Stimulated activated CD8-positive, alpha-beta memory T cell treated with anti-CD3 and anti-CD28 coated beads, Interleukin-4, amount 100 ng/mL, for 24 hours (primary cell): ENCODE data around the gene TBX3.

Source experiments
- DNase-seq: peaks from one replicate; pipeline ENCODE4 v3.0.0-alpha.2; 2020; ENCODE audit warnings: low read depth

TBX3 gene

GRCh38 chr12:114625294-114625851, 58.6 kb downstream of the TBX3 start:
- DNase-seq = peak; percentile 24

GRCh38 chr12:114623737-114624136, 60.2 kb downstream of the TBX3 start:
- no peak for DNase-seq
